NT2/D1 (cell line): ENCODE results near the gene TSSK2.

ENCODE experiments used
- SUZ12 ChIP-seq: IDR thresholded peaks from 2 replicates; pipeline ENCODE4 v1.6.1; 2011; ENCODE audit not compliant: insufficient read length, insufficient read depth; ENCODE audit errors: extremely low read depth
- YY1 ChIP-seq: IDR thresholded peaks from 2 replicates; pipeline ENCODE4 v1.6.1; 2011; ENCODE audit not compliant: insufficient read length, insufficient read depth
- ZNF274 ChIP-seq: IDR thresholded peaks from 2 replicates; pipeline ENCODE4 v1.6.1; 2011; ENCODE audit warnings: mild to moderate bottlenecking, low read depth, low read length

DNA sequence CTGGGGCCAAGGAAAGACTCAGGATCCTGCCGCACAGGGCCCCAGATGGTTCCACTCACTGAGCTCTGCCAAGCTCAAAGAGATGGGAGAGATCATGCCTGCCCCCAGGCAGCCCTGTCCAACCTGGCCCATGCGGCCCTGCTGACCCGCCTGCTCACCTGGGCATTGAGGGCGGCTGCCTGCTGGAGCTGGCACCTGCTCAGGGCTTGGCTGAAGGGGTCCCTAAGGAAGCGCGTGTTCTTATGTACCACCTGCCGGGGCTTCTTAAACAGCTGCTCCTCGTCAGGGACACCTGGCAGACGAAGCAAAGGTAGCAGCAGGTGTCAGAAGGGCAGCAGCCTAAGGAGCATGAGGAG, 7.9 kb downstream of the TSSK2 start:
- no peak for TF ChIP-seq YY1
- TF ChIP-seq SUZ12: no peak
- no peak for TF ChIP-seq ZNF274
